ENCODE results near the gene LMAN2. TPM values are rescaled to one million over a fixed set of nuclear protein-coding genes. Genes with fewer than 3 reads are reported as not detected.
A peak's percentile ranks its signal among the peaks of the same experiment; 100 is the strongest.

Gene LMAN2
- polyA plus RNA-seq, 1 donor: 161 TPM

DNA sequence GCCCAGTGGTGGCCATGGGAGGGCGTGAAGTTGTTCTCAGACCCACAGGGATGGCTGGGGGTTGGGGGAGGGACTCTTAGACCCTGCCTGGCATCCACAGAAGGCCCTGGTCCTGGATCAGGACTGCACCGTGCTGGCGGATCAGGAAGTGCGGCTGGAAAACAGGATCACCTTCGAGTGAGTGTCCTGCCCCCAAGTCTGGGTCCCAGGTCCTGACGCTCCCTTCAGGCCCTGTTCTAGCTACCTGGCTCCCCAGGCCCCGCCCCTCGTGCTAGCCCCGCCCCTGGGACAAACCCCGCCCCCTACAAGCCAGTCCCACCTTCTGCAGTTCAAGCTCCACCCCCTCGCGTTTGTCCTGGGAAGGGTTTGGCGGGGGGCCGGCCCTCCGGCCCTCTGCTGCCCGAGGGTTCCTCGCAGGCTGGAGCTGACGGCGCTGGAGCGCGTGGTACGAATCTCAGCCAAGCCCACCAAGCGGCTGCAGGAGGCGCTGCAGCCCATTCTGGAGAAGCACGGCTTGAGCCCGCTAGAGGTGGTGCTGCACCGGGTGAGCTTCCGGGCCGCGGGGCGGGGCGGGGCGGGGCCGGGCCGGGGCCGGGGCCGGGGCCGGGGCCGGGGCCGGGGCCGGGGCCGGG is 19.1 kb upstream of the LMAN2 start:
- H3K36me3 ChIP-seq (ENCODE audit: control insufficient read depth, insufficient read depth, low read length): peaks cover 4% of the 10 kb centered on the region
- WGBS (ENCODE audit: insufficient coverage, low lambda C conversion rate): no CpG with 5 or more reads among the region's 42 CpGs
- no peaks in the 10 kb centered on the region for H3K27me3 ChIP-seq (ENCODE audit: control insufficient read depth, insufficient read depth, low read length)
- peak overlapping the region; percentile 49 for H3K27ac ChIP-seq (ENCODE audit: low read length)
- peak; percentile 89 to 94 for DNase-seq
- H3K9me3 ChIP-seq (ENCODE audit: control insufficient read depth, low read depth, low read length): peaks cover 4% of the 10 kb centered on the region
- H3K4me1 ChIP-seq (ENCODE audit: control insufficient read depth, insufficient read depth, low read length): peaks cover 30% of the 10 kb centered on the region
- peak overlapping the region; percentile 57 for H3K4me3 ChIP-seq (ENCODE audit: low read length)

DNA sequence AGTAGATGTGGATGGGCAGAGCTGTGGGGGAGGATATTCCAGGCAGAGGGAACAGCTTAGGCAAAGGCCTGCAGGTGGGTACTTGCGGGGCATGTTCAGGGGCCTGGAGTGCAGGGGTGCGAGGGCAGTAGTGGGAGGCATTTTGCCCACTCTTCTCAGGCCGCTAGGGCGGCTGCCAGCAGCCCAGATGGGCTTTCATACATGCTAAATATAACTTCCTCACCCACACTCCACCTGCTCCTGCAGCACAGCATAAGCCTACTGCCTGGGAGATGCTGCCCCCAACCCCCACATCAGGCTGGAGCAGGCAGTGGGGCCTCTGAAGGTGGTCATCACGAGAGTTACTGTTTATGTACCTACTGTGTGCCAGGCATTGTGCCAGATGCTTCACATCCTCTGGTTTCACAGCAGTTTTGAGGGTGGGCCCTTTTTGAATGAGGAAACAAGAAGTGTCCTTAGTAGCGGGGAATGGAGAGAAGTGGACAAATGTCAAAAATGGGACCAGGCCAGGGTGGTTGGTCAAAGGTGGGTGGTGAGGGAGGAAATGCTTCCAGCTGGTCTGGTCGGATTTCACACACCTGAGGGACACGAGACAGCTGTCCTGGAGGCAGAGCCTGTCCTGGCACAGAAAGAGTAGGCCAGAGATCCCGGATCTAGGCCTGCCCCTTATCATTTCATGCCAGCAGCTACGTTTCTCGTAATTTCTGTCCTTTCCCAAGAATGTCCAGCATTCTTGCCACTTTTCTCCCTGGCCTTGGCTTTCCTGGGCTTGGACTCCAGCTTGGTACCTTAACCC is 18.4 kb upstream of the LMAN2 start:
- no peak overlapping the region for H3K4me3 ChIP-seq (ENCODE audit: low read length)
- no CpG with 5 or more reads among the region's 11 CpGs for WGBS (ENCODE audit: insufficient coverage, low lambda C conversion rate)
- H3K27ac ChIP-seq (ENCODE audit: low read length): no peak overlapping the region
- no peak for DNase-seq
- H3K9me3 ChIP-seq (ENCODE audit: control insufficient read depth, low read depth, low read length): peaks cover 4% of the 10 kb centered on the region
- H3K36me3 ChIP-seq (ENCODE audit: control insufficient read depth, insufficient read depth, low read length): peaks cover 4% of the 10 kb centered on the region
- H3K4me1 ChIP-seq (ENCODE audit: control insufficient read depth, insufficient read depth, low read length): peaks cover 30% of the 10 kb centered on the region
- H3K27me3 ChIP-seq (ENCODE audit: control insufficient read depth, insufficient read depth, low read length): no peaks in the 10 kb centered on the region

DNA sequence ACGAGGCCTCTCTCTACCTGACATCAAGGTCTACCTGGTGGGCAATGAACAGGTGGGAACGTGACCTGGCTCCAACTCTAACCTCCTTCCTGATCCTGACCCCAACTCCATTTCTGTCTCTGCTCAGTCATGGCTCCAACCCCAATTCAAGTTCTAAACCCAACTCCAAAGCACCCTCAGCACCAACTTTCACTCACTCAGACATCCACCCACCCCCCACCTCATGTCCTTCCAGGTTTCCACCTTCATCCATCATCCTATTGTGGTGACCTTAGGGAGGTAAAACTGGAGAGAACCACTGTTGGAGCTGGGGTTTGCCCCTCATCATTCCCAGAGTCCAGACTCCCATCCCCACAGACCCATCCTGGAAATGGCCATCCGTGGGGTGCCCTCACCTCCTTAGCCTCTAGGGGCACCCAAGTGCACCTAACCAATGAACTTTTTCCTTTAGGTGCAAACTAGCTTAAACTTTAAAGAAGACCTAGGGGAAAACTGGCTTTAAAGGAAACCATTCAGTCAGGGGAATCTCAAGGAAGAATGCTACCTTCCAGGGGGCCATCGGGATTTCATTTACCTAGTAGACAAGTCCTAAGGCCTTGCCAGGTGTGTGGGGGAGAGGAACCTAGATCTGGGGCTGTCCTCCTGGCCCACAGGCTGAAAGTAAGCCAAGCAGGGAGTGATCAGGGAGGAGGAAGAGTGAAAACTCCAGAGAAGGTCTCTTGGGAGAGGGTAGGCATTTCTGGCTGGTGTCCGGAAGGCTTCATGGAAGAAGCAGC is 17.6 kb upstream of the LMAN2 start:
- Histone ChIP-seq H3K27ac (ENCODE audit: low read length) (no peak overlapping the region), H3K27me3 (ENCODE audit: control insufficient read depth, insufficient read depth, low read length) (no peaks in the 10 kb centered on the region), H3K4me1 (ENCODE audit: control insufficient read depth, insufficient read depth, low read length) (peaks cover 30% of the 10 kb centered on the region), H3K36me3 (ENCODE audit: control insufficient read depth, insufficient read depth, low read length) (peaks cover 4% of the 10 kb centered on the region), H3K9me3 (ENCODE audit: control insufficient read depth, low read depth, low read length) (peaks cover 4% of the 10 kb centered on the region), H3K4me3 (ENCODE audit: low read length) (no peak overlapping the region)
- WGBS (ENCODE audit: insufficient coverage, low lambda C conversion rate): no CpG with 5 or more reads among the region's 5 CpGs
- DNase-seq: peak in 1 of 2 donors; percentile 42

DNA sequence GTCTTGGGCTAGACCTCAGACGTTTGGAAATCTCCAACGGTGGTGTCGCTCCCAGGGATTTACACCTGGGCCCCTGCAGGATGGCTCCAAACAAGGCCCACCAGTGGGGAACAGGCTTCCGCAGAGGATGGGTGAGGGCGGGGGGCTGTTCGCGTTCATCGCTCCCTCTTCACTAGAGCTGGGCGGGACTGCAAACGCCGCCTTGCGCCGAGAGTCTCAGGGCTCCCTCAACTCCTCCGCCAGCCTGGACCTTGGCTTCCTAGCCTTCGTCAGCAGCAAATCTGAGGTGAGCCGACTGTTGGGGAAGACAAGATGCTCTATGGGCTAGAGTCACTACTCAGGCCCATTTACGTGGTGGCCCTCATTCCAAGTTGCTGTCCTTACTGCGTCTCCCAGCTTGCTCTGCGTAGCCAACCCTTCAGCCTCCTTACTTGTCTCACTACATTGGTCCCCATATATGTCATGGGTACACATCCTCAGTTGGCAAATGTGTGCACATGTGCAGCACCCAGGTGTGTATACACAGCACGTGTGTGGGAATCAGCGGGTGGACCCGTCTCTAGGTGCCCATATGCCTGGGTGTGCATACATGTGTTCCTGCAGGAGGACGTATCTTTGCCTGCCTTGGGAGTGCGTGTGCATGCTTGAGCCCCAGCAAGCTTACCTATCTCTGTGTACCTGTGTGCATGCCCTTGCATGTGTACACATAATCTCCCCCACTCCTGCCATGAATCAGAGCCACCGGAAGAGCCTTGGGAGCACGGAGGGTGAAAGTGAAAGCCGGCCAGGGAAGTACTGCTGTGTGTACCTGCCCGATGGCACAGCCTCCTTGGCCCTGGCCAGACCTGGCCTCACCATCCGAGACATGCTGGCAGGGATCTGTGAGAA is 16.8 kb upstream of the LMAN2 start:
- peak in 1 of 2 donors; percentile 21 for DNase-seq
- Histone ChIP-seq H3K9me3 (ENCODE audit: control insufficient read depth, low read depth, low read length) (peaks cover 4% of the 10 kb centered on the region), H3K4me3 (ENCODE audit: low read length) (no peak overlapping the region), H3K27ac (ENCODE audit: low read length) (no peak overlapping the region), H3K4me1 (ENCODE audit: control insufficient read depth, insufficient read depth, low read length) (peaks cover 36% of the 10 kb centered on the region), H3K36me3 (ENCODE audit: control insufficient read depth, insufficient read depth, low read length) (peaks cover 4% of the 10 kb centered on the region), H3K27me3 (ENCODE audit: control insufficient read depth, insufficient read depth, low read length) (no peaks in the 10 kb centered on the region)
- no CpG with 5 or more reads among the region's 29 CpGs for WGBS (ENCODE audit: insufficient coverage, low lambda C conversion rate)

DNA sequence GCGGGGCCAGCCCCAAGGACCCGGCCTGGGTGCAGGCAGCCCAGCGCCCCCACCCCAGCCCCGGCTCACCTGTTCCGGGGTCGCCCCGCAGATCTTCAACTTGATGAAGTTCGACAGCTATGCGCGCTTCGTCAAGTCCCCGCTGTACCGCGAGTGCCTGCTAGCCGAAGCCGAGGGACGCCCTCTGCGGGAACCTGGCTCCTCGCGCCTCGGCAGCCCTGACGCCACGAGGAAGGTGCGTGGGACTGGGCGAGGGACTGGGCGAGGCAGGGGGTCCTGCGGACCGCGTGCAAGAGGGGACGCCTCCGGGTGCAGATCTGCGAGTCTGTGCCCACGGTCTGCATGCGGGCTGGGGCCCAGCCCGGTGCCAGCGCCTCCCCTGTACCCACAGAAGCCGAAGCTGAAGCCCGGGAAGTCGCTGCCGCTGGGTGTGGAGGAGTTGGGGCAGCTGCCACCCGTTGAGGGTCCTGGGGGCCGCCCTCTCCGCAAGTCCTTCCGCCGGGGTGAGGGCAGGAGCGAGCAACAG is 15.9 kb upstream of the LMAN2 start:
- no peaks in the 10 kb centered on the region for H3K27me3 ChIP-seq (ENCODE audit: control insufficient read depth, insufficient read depth, low read length)
- WGBS (ENCODE audit: insufficient coverage, low lambda C conversion rate): no CpG with 5 or more reads among the region's 46 CpGs
- peaks cover 36% of the 10 kb centered on the region for H3K4me1 ChIP-seq (ENCODE audit: control insufficient read depth, insufficient read depth, low read length)

DNA sequence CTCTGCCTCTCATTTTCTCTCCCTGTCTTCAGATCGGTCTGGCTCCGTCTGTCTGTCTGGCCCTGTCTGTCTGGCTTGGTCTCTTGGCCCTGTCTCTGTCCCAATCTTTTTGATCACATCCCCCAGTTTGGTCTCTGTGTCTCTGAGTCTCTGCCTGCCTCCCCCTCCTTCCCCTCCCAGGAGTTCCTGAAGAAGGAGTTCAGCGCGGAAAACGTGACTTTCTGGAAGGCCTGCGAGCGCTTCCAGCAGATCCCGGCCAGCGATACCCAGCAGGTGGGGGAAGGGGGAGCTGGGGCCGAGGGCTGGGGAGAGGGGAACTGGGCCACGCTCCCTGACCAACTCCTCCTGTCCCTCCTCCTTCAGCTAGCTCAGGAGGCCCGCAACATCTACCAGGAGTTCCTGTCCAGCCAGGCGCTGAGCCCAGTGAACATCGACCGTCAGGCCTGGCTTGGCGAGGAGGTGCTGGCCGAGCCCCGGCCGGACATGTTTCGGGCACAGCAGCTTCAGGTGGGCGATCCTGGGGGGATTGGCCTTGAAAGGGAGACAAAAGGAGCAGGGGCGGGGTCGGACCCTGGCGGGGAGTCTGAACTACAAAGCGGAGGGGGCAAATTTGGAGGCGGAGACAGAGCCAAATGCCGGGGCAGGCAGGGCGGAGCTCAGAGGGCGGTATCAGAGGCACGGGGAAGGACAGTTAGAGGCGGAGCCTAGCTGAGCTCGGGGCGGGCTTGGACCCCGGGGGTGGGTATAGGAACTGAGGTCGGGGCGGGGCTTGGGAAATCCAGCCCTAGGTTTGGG is 15.3 kb upstream of the LMAN2 start:
- Histone ChIP-seq H3K4me3 (ENCODE audit: low read length) (peak overlapping the region; percentile 52), H3K27me3 (ENCODE audit: control insufficient read depth, insufficient read depth, low read length) (no peaks in the 10 kb centered on the region), H3K4me1 (ENCODE audit: control insufficient read depth, insufficient read depth, low read length) (peaks cover 36% of the 10 kb centered on the region), H3K9me3 (ENCODE audit: control insufficient read depth, low read depth, low read length) (peaks cover 4% of the 10 kb centered on the region), H3K27ac (ENCODE audit: low read length) (peak overlapping the region; percentile 69), H3K36me3 (ENCODE audit: control insufficient read depth, insufficient read depth, low read length) (no peaks in the 10 kb centered on the region)
- peak; percentile 78 to 89 for DNase-seq
- no CpG with 5 or more reads among the region's 36 CpGs for WGBS (ENCODE audit: insufficient coverage, low lambda C conversion rate)

More for the DNA sequence above, 15.9 kb upstream of the LMAN2 start:
- Histone ChIP-seq H3K27ac (ENCODE audit: low read length) (no peak overlapping the region), H3K9me3 (ENCODE audit: control insufficient read depth, low read depth, low read length) (peaks cover 4% of the 10 kb centered on the region), H3K36me3 (ENCODE audit: control insufficient read depth, insufficient read depth, low read length) (peaks cover 4% of the 10 kb centered on the region), H3K4me3 (ENCODE audit: low read length) (peak overlapping the region; percentile 52)
- no peak for DNase-seq

DNA sequence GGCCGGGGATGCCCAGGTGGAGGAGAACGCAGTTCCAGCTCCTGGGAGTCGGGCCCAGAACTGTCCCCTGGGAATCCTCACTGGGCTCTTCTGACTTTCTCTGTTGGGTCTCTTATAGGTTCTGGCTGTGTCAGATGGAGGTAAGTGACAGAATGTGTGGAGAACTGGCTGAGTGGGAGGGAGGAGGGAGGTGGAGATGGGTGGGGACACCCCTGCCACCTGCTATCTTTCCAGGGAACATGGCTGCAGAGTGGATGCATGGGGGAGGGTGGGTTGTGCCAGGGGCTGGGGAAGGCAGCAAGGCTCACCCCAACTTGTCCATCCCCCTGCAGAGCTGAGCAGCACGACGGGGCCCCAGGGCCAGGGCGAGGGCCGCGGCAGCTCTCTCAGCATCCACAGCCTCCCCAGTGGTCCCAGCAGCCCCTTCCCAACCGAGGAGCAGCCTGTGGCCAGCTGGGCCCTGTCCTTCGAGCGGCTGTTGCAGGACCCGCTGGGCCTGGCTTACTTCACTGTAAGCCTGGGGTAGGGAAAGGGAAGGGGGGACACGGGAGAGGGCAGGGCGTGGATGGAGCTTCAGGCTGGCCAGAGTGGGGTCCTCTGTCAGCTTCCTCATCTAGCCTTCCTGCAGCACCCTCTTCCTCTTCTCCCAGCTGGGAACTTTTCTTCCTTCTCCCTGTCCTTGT is 14.5 kb upstream of the LMAN2 start:
- no peak for DNase-seq
- no peak overlapping the region for H3K4me3 ChIP-seq (ENCODE audit: low read length)
- H3K36me3 ChIP-seq (ENCODE audit: control insufficient read depth, insufficient read depth, low read length): no peaks in the 10 kb centered on the region
- no CpG with 5 or more reads among the region's 14 CpGs for WGBS (ENCODE audit: insufficient coverage, low lambda C conversion rate)
- H3K27me3 ChIP-seq (ENCODE audit: control insufficient read depth, insufficient read depth, low read length): no peaks in the 10 kb centered on the region
- peak overlapping the region; percentile 69 for H3K27ac ChIP-seq (ENCODE audit: low read length)
- H3K4me1 ChIP-seq (ENCODE audit: control insufficient read depth, insufficient read depth, low read length): peaks cover 31% of the 10 kb centered on the region
- H3K9me3 ChIP-seq (ENCODE audit: control insufficient read depth, low read depth, low read length): peaks cover 4% of the 10 kb centered on the region

DNA sequence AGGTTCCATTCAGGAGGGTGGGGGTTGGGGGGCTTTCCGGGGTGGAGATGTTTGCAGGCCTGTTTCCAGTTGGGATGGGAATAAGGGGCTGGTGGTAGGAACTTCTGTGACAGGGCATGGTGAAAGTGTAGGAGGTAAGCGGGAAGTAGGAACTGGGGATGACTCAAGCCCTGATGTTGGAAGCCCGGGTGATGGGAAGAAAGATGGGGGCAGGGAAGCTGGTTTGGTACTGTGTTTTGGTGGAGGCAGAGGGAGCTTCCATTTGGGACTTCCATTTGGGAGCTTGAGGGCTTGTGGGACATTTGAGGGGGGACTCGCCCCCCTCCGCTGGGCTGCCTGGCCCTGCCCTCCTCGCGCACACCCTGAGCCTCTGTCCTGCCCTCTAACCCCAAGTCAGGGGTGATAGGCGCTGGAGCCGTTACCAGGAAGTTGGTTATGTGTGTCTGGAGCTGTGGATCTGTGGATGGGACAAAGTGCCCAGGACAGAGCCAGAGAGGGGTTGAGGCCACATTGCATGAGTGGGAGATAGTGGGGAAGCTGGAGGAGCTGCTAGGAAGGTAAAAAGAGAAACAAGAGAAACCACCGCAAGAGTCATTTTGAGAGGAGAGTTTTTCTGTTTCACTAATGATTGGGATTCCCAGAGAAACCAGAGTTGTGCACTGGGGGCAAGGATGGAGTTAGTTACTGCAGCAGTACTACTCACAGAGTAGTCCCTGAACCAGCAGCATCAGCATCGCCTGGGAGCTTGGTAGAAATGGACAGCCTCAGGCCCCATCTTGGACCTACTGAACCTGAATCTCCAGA is 12.9 kb upstream of the LMAN2 start:
- no peaks in the 10 kb centered on the region for H3K36me3 ChIP-seq (ENCODE audit: control insufficient read depth, insufficient read depth, low read length)
- H3K4me3 ChIP-seq (ENCODE audit: low read length): no peak overlapping the region
- DNase-seq: no peak
- no peak overlapping the region for H3K27ac ChIP-seq (ENCODE audit: low read length)
- 69% methylated on average over 2 of the region's 11 CpGs for WGBS (ENCODE audit: insufficient coverage, low lambda C conversion rate)
- H3K27me3 ChIP-seq (ENCODE audit: control insufficient read depth, insufficient read depth, low read length): no peaks in the 10 kb centered on the region
- H3K4me1 ChIP-seq (ENCODE audit: control insufficient read depth, insufficient read depth, low read length): peaks cover 27% of the 10 kb centered on the region
- H3K9me3 ChIP-seq (ENCODE audit: control insufficient read depth, low read depth, low read length): peaks cover 4% of the 10 kb centered on the region

Measured in large intestine (tissue), 3 donors.